ENCODE data around the gene PRSS21. TPM values are rescaled to one million over a fixed set of nuclear protein-coding genes. Genes with fewer than 3 reads are reported as not detected.
A peak's percentile ranks its signal among the peaks of the same experiment; 100 is the strongest.

Gene PRSS21
- total and polyA plus RNA-seq, 8 donors: 0.59 to 3.2 (median 1.0) TPM; not detected in 1

- Histone ChIP-seq H3K4me1 (peaks cover 0 to 5% (median 0%) of the 10 kb centered on the region in 3 donors), H3K4me3 (no peak overlapping the region), H3K9me3 (no peaks in the 10 kb centered on the region), H3K27ac (no peak overlapping the region), H3K27me3 (no peaks in the 10 kb centered on the region), H3K36me3 (no peaks in the 10 kb centered on the region)
- DNase-seq: peak in 1 of 6 donors; percentile 18
- WGBS, 2 donors: 61 to 68% methylated on average over 3 of the region's 3 CpGs
- TF ChIP-seq, protein P1, sequence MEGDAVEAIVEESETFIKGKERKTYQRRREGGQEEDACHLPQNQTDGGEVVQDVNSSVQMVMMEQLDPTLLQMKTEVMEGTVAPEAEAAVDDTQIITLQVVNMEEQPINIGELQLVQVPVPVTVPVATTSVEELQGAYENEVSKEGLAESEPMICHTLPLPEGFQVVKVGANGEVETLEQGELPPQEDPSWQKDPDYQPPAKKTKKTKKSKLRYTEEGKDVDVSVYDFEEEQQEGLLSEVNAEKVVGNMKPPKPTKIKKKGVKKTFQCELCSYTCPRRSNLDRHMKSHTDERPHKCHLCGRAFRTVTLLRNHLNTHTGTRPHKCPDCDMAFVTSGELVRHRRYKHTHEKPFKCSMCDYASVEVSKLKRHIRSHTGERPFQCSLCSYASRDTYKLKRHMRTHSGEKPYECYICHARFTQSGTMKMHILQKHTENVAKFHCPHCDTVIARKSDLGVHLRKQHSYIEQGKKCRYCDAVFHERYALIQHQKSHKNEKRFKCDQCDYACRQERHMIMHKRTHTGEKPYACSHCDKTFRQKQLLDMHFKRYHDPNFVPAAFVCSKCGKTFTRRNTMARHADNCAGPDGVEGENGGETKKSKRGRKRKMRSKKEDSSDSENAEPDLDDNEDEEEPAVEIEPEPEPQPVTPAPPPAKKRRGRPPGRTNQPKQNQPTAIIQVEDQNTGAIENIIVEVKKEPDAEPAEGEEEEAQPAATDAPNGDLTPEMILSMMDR (IDR thresholded peaks at IDR 0.05): no peak
- no peak for FAIRE-seq
- ATAC-seq: no peak
- intact Hi-C loops (cut with DNase I): no loop called here
These were observed 29.7 kb downstream of the PRSS21 start for GRCh38 chr16:2846511-2847310.

- H3K27ac ChIP-seq: no peak overlapping the region
- 62 to 74% methylated on average over 16 of the region's 16 CpGs for WGBS, 2 donors
- FAIRE-seq: no peak
- intact Hi-C loops (cut with DNase I): no loop called here
- no peaks in the 10 kb centered on the region for H3K27me3 ChIP-seq
- no peaks in the 10 kb centered on the region for H3K9me3 ChIP-seq
- no peaks in the 10 kb centered on the region for H3K36me3 ChIP-seq
- no peaks in the 10 kb centered on the region for H3K4me1 ChIP-seq
- TF ChIP-seq, protein P1 (IDR thresholded peaks at IDR 0.05): no peak
- no peak overlapping the region for H3K4me3 ChIP-seq
- ATAC-seq: no peak
- no peak for DNase-seq
These were observed 32.1 kb downstream of the PRSS21 start for GRCh38 chr16:2848933-2849725.

- Histone ChIP-seq H3K4me1 (no peaks in the 10 kb centered on the region), H3K27me3 (no peaks in the 10 kb centered on the region), H3K9me3 (no peaks in the 10 kb centered on the region), H3K36me3 (no peaks in the 10 kb centered on the region), H3K4me3 (no peak overlapping the region), H3K27ac (no peak overlapping the region)
- TF ChIP-seq, protein P1 (IDR thresholded peaks at IDR 0.05): no peak
- FAIRE-seq (no peak), ATAC-seq (no peak), DNase-seq (peak in 1 of 6 donors; percentile 38)
- WGBS, 2 donors: 86 to 89% methylated on average over 15 to 16 of the region's 16 CpGs
- intact Hi-C loops (cut with DNase I): no loop called here
These were observed 35.1 kb downstream of the PRSS21 start for GRCh38 chr16:2852003-2852730.

DNA sequence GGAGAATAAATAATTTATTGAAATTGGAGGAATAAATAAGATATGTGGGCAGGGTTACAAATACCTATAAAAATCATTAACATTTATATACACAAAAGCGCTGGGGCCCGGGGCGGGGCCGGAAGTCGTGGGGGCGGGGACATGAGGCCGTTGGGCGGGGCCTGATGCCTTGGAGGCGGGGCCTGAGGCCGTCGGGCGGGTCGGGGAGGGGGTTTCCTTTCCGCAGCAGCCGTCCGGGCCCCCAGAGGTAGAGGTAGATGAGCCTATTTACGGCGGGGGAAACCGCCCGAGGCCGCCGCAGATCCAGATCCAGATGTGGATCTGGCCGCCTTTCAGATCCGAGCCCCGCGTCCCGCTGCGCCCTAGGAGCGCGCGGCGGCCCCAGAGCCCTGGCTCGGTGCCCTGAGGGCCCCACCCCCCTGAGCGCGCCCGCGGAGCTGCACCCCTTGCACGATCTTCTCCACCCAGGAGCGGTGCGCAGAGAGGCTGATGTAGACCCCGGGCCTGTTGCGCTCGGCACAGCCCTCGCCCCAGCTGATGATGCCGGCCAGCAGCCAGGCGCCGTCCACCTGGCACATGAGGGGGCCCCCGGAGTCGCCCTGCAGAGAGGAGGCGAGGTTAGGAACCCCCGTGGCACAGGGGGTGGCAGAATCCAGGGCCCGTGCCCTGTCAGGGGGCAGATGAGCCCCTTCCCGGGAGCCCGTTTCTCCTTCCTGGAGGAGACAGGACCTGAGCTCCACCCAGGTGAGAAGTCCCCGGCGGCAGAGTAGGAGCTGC is 35.9 kb downstream of the PRSS21 start:
- TF ChIP-seq, protein P1 (IDR thresholded peaks at IDR 0.05): no peak
- no peak overlapping the region for H3K27ac ChIP-seq
- H3K36me3 ChIP-seq: no peaks in the 10 kb centered on the region
- WGBS, 2 donors: 70 to 74% methylated on average over 54 to 56 of the region's 56 CpGs
- no peak for FAIRE-seq
- H3K9me3 ChIP-seq: no peaks in the 10 kb centered on the region
- H3K27me3 ChIP-seq: no peaks in the 10 kb centered on the region
- no peak for ATAC-seq
- H3K4me3 ChIP-seq: no peak overlapping the region
- intact Hi-C loops (cut with DNase I): no loop called here
- H3K4me1 ChIP-seq: no peaks in the 10 kb centered on the region
- peak in 1 of 6 donors; percentile 53 for DNase-seq

All from pancreas (tissue), 10 donors.